Kidney glomerular epithelial cell (primary cell): ENCODE data around the gene WNT5A.

Experiments
- DNase-seq: peaks from one replicate; lab custom pipeline; 2025; lab: John Stamatoyannopoulos, UW

WNT5A gene

GRCh38 chr3:55486857-55487380 lies at the start of gene WNT5A:
Gene WNT5A (minus strand): TSS chr3:55487306. CDS start chr3:55486985, 321 bp downstream.
- peak; percentile 56 for DNase-seq

- peak; percentile 57 for DNase-seq
These were observed 47.8 kb upstream of the WNT5A start for GRCh38 chr3:55534876-55535275.

GRCh38 chr3:55532806-55533205 lies 45.7 kb upstream of the WNT5A start:
- DNase-seq = no peak

- DNase-seq = no peak
These were observed 44.2 kb upstream of the WNT5A start for GRCh38 chr3:55531321-55531720.

- DNase-seq = no peak
These were observed 40.3 kb upstream of the WNT5A start for GRCh38 chr3:55527361-55527760.

GRCh38 chr3:55526332-55527030 lies 39.4 kb upstream of the WNT5A start:
- no peak for DNase-seq

- no peak for DNase-seq
These were observed 38.3 kb upstream of the WNT5A start for GRCh38 chr3:55525436-55525835.

- peak; percentile 63 for DNase-seq
These were observed 37.6 kb upstream of the WNT5A start for GRCh38 chr3:55524565-55525244.

GRCh38 chr3:55523471-55523870 lies 36.4 kb upstream of the WNT5A start:
- no peak for DNase-seq

GRCh38 chr3:55521738-55522421 lies 34.8 kb upstream of the WNT5A start:
- no peak for DNase-seq

GRCh38 chr3:55521064-55521737 lies 34.1 kb upstream of the WNT5A start:
- no peak for DNase-seq

GRCh38 chr3:55519019-55519418 lies 31.9 kb upstream of the WNT5A start:
- DNase-seq = peak; percentile 54

GRCh38 chr3:55518451-55518850 lies 31.3 kb upstream of the WNT5A start:
- DNase-seq = peak; percentile 30

GRCh38 chr3:55516392-55517030 lies 29.4 kb upstream of the WNT5A start:
- DNase-seq = no peak

GRCh38 chr3:55515550-55516246 lies 28.6 kb upstream of the WNT5A start:
- DNase-seq = no peak

GRCh38 chr3:55514962-55515361 lies 27.9 kb upstream of the WNT5A start:
- DNase-seq = no peak

- no peak for DNase-seq
These were observed 25.7 kb upstream of the WNT5A start for GRCh38 chr3:55512571-55513343.

GRCh38 chr3:55511895-55512570 lies 24.9 kb upstream of the WNT5A start:
- peak; percentile 7 for DNase-seq

GRCh38 chr3:55508335-55508734 lies 21.2 kb upstream of the WNT5A start:
- no peak for DNase-seq

GRCh38 chr3:55507808-55508207 lies 20.7 kb upstream of the WNT5A start:
- DNase-seq = no peak
